H9 (cell line): ENCODE results near the gene MIER1. TPM values are rescaled to one million over a fixed set of nuclear protein-coding genes. Genes with fewer than 3 reads are reported as not detected.

Experiments used
- DNase-seq: peaks from one replicate; pipeline ENCODE4 v3.0.0-alpha.2; 2017
- H2AFZ ChIP-seq: one replicate; pipeline ENCODE4 v1.6.1; 2013; ENCODE audit warnings: mild to moderate bottlenecking, low read length, control low read depth, moderate library complexity
- H2AK5ac ChIP-seq: 2 replicates; pipeline ENCODE4 v1.6.1; 2013; ENCODE audit warnings: low read length, control low read depth, mixed read lengths; ENCODE audit not compliant: insufficient read length
- H2BK120ac ChIP-seq: one replicate; pipeline ENCODE4 v1.6.1; 2013; ENCODE audit warnings: low read depth, mild to moderate bottlenecking, low read length, control low read depth, inconsistent platforms; ENCODE audit not compliant: poor library complexity, severe bottlenecking
- H2BK12ac ChIP-seq: 2 replicates; pipeline ENCODE4 v1.6.1; 2013; ENCODE audit warnings: low read length, control low read depth, mixed read lengths, low read depth; ENCODE audit not compliant: insufficient read length
- H2BK15ac ChIP-seq: 2 replicates; pipeline ENCODE4 v1.6.1; 2013; ENCODE audit warnings: low read depth, low read length, control low read depth
- H2BK20ac ChIP-seq: one replicate; pipeline ENCODE4 v1.6.1; 2013; ENCODE audit warnings: low read depth, mild to moderate bottlenecking, low read length, control low read depth, inconsistent platforms; ENCODE audit not compliant: poor library complexity, severe bottlenecking
- H2BK5ac ChIP-seq: 2 replicates; pipeline ENCODE4 v1.6.1; 2013; ENCODE audit warnings: low read length, control low read depth, mixed read lengths; ENCODE audit not compliant: insufficient read length
- H3K14ac ChIP-seq: 2 replicates; pipeline ENCODE4 v1.6.1; 2013; ENCODE audit warnings: low read length, control low read depth; ENCODE audit not compliant: insufficient read depth
- H3K18ac ChIP-seq: 2 replicates; pipeline ENCODE4 v1.6.1; 2013; ENCODE audit warnings: low read depth, mild to moderate bottlenecking, mixed read lengths, low read length, control low read depth; ENCODE audit not compliant: insufficient read length
- H3K23ac ChIP-seq: 2 replicates; pipeline ENCODE4 v1.6.1; 2013; ENCODE audit warnings: low read length, control low read depth, mixed read lengths, low read depth; ENCODE audit not compliant: insufficient read length
- H3K23me2 ChIP-seq: 2 replicates; pipeline ENCODE4 v1.6.1; 2013; ENCODE audit warnings: low read depth, mild to moderate bottlenecking, mixed read lengths, low read length, control low read depth; ENCODE audit not compliant: insufficient read length, poor library complexity, severe bottlenecking
- H3K27ac ChIP-seq: 2 replicates; pipeline ENCODE4 v1.5.1; 2013; ENCODE audit warnings: low read length, control low read depth, mixed read lengths, low read depth; ENCODE audit not compliant: insufficient read length
- H3K27me3 ChIP-seq: 2 replicates; pipeline ENCODE4 v1.6.1; 2013; ENCODE audit warnings: low read length, control low read depth, inconsistent platforms; ENCODE audit not compliant: insufficient read depth
- H3K4ac ChIP-seq: 2 replicates; pipeline ENCODE4 v1.6.1; 2013; ENCODE audit warnings: low read depth, mild to moderate bottlenecking, control low read depth, inconsistent platforms, low read length, moderate library complexity
- H3K4me1 ChIP-seq: 2 replicates; pipeline ENCODE4 v1.6.1; 2013; ENCODE audit warnings: low read length, control low read depth, inconsistent platforms; ENCODE audit not compliant: insufficient read depth
- H3K4me2 ChIP-seq: 2 replicates; pipeline ENCODE4 v1.6.1; 2013; ENCODE audit warnings: low read length, control low read depth, mixed read lengths; ENCODE audit not compliant: insufficient read length, insufficient read depth
- H3K56ac ChIP-seq: 2 replicates; pipeline ENCODE4 v1.6.1; 2013; ENCODE audit warnings: low read depth, mild to moderate bottlenecking, mixed read lengths, low read length, control low read depth; ENCODE audit not compliant: insufficient read length
- H3K79me1 ChIP-seq: 2 replicates; pipeline ENCODE4 v1.6.1; 2013; ENCODE audit warnings: low read depth, mild to moderate bottlenecking, moderate library complexity, low read length, control low read depth, inconsistent platforms; ENCODE audit not compliant: insufficient read depth, poor library complexity, severe bottlenecking
- H3K79me2 ChIP-seq: 2 replicates; pipeline ENCODE4 v1.6.1; 2013; ENCODE audit warnings: low read length, control low read depth, inconsistent platforms; ENCODE audit not compliant: insufficient read depth
- H3K9ac ChIP-seq: 2 replicates; pipeline ENCODE4 v1.6.1; 2013; ENCODE audit warnings: low read length, control low read depth, mixed read lengths; ENCODE audit not compliant: insufficient read length; ENCODE audit errors: extremely low read depth
- H3K9me3 ChIP-seq: one replicate; pipeline ENCODE4 v1.6.1; 2013; ENCODE audit warnings: low read depth, low read length, inconsistent platforms; ENCODE audit not compliant: control insufficient read depth
- H3T11ph ChIP-seq: one replicate; pipeline ENCODE4 v1.6.1; 2013; ENCODE audit warnings: mild to moderate bottlenecking, low read length, control low read depth, inconsistent platforms
- H4K20me1 ChIP-seq: one replicate; pipeline ENCODE4 v1.6.1; 2013; ENCODE audit not compliant: control insufficient read depth, insufficient read length, insufficient read depth
- H4K5ac ChIP-seq: 2 replicates; pipeline ENCODE4 v1.6.1; 2013; ENCODE audit warnings: low read depth, mild to moderate bottlenecking, mixed read lengths, low read length, control low read depth; ENCODE audit not compliant: insufficient read length
- H4K8ac ChIP-seq: replicated peaks from 2 replicates; pipeline ENCODE4 v1.6.1; 2013; ENCODE audit warnings: low read length, control low read depth, mixed read lengths, low read depth; ENCODE audit not compliant: insufficient read length
- H4K91ac ChIP-seq: 2 replicates; pipeline ENCODE4 v1.6.1; 2013; ENCODE audit warnings: low read depth, mild to moderate bottlenecking, moderate library complexity, mixed read lengths, low read length, control low read depth; ENCODE audit not compliant: insufficient read length
- H3K27ac Mint-ChIP-seq, 3 experiments: 2 replicates in 2 of 3; 3 replicates in 1 of 3; pipeline ENCODE4 v1.8.0; 2020 to 2021; ENCODE audit warnings: mixed read lengths in 3 of 3, mild to moderate bottlenecking in 1 of 3, moderate library complexity in 1 of 3
- H3K27me3 Mint-ChIP-seq: 2 replicates; pipeline ENCODE4 v1.8.0; 2021; ENCODE audit warnings: low read depth, mild to moderate bottlenecking, moderate library complexity, mixed read lengths
- H3K36me3 Mint-ChIP-seq, 3 experiments: 2 replicates in 2 of 3; 3 replicates in 1 of 3; pipeline ENCODE4 v1.8.0; 2020 to 2021; ENCODE audit warnings: low read depth in 3 of 3, mixed read lengths in 3 of 3; ENCODE audit not compliant: insufficient read depth in 1 of 3
- H3K4me1 Mint-ChIP-seq, 2 experiments: 2 replicates each; pipeline ENCODE4 v1.8.0; 2020; ENCODE audit warnings: mixed read lengths in 2 of 2
- H3K4me3 Mint-ChIP-seq, 2 experiments: 2 replicates in 1 of 2; 3 replicates in 1 of 2; pipeline ENCODE4 v1.8.0; 2020 to 2021; ENCODE audit warnings: mild to moderate bottlenecking in 2 of 2, mixed read lengths in 2 of 2, moderate library complexity in 1 of 2
- H3K9me3 Mint-ChIP-seq, 2 experiments: 2 replicates in 1 of 2; 3 replicates in 1 of 2; pipeline ENCODE4 v1.8.0; 2020; ENCODE audit warnings: mild to moderate bottlenecking in 2 of 2, mixed read lengths in 2 of 2, moderate library complexity in 1 of 2
- CTCF ChIP-seq: fragments of 200-600 bp; sonication (generic); conservative IDR thresholded peaks from 3 replicates; pipeline ENCODE4 v1.8.0; 2021; ENCODE audit warnings: antibody characterized with exemption, mild to moderate bottlenecking
- WGBS: extraction: QIAGEN DNeasy Blood & Tissue Kit; methylation state at CpG from one replicate; pipeline ENCODE4 v1.1.7; 2013; ENCODE audit warnings: missing lambda C conversion rate, low lambda C conversion rate, mixed read lengths; ENCODE audit not compliant: insufficient read length; ENCODE audit errors: extremely low coverage; 5-methylcytosine and 5-hydroxymethylcytosine counted together
- total RNA-seq: library from RNA; stranded (reverse); gene quantifications from 2 replicates; pipeline ENCODE4 v1.2.1, GENCODE V29; 2021

MIER1 gene
- total RNA-seq, 1 experiment from 2014 or later: 28.5 TPM

GRCh38 chr1:66920543-66920942 is 4.2 kb upstream of the MIER1 start:
- Histone ChIP-seq H3K79me1 (no peaks in the 10 kb centered on the region), H3K23ac (no peak overlapping the region), H3K4ac (no peak overlapping the region), H4K8ac (no peak overlapping the region), H2AFZ (no peak overlapping the region), H4K20me1 (no peaks in the 10 kb centered on the region), H3K27ac (no peak overlapping the region), H3K79me2 (peaks cover 4% of the 10 kb centered on the region; the same call in 1 of the 2 replicates), H2BK12ac (no peak overlapping the region), H3K4me2 (no peak overlapping the region), H2AK5ac (no peak overlapping the region), H4K91ac (no peak overlapping the region), H3K14ac (no peak overlapping the region), H3K56ac (no peak overlapping the region), H2BK20ac (no peak overlapping the region), H3K23me2 (peaks cover 8% of the 10 kb centered on the region), H3K27me3 (no peaks in the 10 kb centered on the region), H3K18ac (no peak overlapping the region), H2BK5ac (no peak overlapping the region), H3K4me1 (no peaks in the 10 kb centered on the region), H3K9ac (no peak overlapping the region), H3T11ph (no peak overlapping the region), H4K5ac (no peak overlapping the region), H3K9me3 (no peaks in the 10 kb centered on the region), H2BK120ac (no peak overlapping the region), H2BK15ac (no peak overlapping the region)
- Mint-ChIP-seq H3K9me3 (peaks cover 0 to 2% of the 10 kb centered on the region in 2 experiments; a peak in 2 of 5 replicates), H3K36me3 (peaks cover 3 to 22% (median 16%) of the 10 kb centered on the region in 3 experiments; a peak in 6 of 7 replicates), H3K4me3 (no peak overlapping the region), H3K27ac (peak overlapping the region in 1 of 3 experiments; percentile 87; a peak in 1 of 7 replicates), H3K4me1 (peaks cover 13 to 16% of the 10 kb centered on the region in 2 experiments), H3K27me3 (no peaks in the 10 kb centered on the region)
- TF ChIP-seq CTCF: no peak
- DNase-seq: no peak
- no CpG with 5 or more reads among the region's 2 CpGs for WGBS
